ENCODE data around the gene WIZ. TPM values are rescaled to one million over a fixed set of nuclear protein-coding genes. Genes with fewer than 3 reads are reported as not detected.

The WIZ gene, protein sequence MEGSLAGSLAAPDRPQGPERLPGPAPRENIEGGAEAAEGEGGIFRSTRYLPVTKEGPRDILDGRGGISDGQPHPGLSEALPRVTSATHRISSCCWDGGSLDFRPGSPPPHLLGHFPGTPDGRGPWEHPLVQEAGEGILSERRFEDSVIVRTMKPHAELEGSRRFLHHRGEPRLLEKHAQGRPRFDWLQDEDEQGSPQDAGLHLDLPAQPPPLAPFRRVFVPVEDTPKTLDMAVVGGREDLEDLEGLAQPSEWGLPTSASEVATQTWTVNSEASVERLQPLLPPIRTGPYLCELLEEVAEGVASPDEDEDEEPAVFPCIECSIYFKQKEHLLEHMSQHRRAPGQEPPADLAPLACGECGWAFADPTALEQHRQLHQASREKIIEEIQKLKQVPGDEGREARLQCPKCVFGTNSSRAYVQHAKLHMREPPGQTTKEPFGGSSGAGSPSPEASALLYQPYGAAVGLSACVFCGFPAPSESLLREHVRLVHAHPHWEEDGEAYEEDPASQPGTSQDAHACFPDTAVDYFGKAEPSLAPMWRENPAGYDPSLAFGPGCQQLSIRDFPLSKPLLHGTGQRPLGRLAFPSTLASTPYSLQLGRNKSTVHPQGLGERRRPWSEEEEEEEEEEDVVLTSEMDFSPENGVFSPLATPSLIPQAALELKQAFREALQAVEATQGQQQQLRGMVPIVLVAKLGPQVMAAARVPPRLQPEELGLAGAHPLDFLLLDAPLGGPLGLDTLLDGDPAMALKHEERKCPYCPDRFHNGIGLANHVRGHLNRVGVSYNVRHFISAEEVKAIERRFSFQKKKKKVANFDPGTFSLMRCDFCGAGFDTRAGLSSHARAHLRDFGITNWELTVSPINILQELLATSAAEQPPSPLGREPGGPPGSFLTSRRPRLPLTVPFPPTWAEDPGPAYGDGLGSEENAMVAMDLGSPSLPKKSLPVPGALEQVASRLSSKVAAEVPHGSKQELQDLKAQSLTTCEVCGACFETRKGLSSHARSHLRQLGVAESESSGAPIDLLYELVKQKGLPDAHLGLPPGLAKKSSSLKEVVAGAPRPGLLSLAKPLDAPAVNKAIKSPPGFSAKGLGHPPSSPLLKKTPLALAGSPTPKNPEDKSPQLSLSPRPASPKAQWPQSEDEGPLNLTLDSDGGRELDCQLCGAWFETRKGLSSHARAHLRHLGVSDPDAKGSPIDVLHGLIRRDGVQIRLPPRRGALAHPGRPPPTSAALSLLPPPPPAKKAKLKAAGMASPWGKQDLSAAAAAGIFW (N-terminal part only)
- total RNA-seq: 33.3 and 37.6 TPM in 2 replicates

DNA sequence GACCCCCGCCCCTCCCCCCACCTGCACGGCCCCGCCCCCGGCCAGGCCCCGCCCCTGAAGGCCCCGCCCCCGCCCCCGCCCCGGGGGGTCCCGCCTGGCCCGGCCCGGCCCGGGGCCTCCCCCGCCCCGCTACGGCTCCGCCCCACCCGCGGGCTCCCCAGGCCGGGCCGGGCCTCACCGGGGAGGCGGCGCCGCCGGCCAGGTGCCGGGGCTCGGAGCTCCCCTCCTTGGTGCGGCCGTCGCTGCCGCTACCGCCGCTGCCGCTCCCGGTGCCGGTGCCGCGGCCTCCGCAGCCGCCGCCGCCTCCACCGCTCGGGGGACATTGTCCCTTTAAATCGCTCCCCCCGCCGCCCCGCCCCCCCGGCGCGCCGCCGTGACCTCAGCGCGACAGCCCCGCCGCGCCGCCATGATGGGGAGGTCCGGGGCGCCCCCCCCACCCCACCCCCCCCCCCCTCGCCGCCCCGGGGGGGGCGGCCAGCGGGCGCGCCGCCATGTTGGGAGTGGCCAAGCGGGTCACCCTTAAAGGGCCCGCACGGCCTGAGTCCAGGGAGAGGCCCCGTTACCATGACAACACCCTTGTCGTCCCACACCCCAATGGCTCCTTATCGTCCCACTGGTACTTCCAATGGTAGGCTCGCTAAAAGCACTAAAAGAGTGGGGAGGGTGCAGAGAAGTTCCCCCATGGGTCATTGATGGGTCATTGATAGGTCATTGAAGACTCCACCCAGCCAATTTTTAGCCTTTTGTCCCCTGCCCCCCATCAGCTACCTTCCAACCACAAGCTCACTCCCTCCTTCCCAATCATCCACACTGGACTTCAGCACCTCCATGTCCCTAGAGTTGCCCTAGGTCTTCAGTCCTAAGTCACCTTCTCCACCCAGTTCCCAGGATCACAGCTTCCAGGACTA, at the start of gene WIZ:
Gene WIZ, minus strand, starts transcription at position 337 of the 908 bp plus-strand sequence. CDS start 1,649 bp downstream, outside the sequence.

DNA sequence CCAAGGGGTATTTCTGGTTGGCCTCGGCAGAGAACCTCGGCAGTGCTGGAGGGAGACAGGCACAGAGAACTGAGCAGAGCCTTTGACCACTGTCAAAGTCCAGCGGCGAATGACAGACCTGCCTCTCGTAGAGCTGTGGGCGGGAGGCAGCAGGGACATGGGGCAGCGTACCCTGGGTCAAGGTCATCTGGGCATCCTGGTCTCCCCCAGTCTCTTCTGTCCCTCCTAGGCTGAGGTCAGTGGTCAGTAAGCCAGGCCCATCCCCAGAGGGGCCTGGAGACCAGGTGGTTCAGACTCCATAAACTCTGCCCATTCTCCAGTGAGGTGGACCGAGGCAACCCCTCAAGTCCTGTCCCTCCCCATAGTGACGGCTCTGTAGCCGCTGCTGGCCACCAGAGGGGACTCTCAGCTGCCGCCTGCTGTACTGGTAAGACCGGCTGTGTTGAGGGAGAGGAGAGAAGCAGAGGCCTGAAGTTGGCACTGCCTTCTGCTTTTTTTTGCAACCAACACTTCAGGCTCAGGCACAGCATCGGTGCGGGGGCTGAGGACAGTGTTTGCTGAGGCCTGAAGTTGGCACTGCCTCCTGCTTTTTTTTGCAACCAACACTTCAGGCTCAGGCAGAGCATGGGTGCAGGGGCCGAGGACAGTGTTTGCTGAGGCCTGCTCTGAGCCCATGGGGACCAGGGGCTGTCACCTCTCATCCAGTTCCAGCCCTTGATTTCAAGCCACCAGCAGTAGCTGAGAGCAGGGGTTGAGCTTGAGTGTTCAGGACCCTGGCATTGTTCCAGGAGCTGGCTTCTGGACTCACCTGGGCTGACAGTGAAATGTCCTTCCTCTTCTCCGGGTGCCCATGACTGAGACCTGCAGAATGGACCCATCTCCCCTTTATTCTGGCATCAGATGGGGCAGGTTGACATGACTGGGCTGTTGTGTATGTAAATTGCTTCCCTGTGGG, 29.9 kb upstream of the WIZ start, which contains the start of gene PGLYRP2:
Gene PGLYRP2, minus strand, starts transcription at position 111 of the 955 bp plus-strand sequence. CDS start 130 bp downstream, outside the sequence.

DNA sequence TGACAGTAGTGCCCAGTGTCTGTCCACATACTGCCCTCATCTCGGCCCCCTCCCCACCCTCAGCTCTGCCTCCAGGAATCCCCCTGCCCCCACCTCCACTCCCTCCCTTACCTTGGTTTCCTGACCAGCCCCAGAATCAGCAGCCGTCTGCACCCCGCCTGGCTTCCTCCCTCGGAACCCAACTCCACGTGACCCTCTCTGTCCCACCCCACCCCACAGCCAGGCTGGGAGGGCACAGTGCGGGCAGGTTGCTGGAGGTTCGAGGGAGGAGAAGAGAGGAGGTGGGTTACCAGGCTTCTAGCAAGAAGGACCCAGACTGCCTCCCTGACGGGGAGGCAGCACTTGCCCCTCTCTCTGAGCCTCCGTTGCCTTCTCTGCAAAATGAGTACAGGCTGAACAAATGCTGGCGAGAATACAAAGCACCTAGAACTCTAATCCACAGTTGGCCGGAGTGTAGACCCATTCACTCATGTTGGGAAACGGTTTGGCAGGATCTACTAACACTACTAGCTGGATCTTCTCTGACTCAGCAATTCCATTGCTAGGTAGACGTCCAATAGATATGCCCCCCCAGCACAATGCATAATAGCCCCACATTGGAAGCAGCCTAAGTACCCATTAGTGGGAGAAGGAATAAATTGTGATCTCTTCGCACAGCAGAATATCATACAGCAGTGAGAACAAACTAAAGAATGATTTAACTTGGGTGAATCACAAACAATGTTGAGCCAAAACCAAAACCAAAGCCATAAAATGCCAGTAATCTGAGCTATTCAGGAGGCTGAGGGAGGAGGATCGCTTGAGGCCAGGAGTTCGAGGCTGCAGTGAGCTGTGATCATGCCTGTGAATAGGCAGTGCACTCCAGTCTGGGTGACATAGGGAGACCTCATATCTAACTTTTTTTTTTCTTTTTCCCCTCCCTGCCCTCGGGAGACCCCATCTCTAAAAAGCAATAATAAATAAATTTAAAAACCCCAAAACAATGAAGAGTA, 14.9 kb upstream of the WIZ start, which contains the start of gene RASAL3:
Gene RASAL3, minus strand, starts transcription at position 151 of the 992 bp plus-strand sequence. CDS start 186 bp downstream, outside the sequence.

DNA sequence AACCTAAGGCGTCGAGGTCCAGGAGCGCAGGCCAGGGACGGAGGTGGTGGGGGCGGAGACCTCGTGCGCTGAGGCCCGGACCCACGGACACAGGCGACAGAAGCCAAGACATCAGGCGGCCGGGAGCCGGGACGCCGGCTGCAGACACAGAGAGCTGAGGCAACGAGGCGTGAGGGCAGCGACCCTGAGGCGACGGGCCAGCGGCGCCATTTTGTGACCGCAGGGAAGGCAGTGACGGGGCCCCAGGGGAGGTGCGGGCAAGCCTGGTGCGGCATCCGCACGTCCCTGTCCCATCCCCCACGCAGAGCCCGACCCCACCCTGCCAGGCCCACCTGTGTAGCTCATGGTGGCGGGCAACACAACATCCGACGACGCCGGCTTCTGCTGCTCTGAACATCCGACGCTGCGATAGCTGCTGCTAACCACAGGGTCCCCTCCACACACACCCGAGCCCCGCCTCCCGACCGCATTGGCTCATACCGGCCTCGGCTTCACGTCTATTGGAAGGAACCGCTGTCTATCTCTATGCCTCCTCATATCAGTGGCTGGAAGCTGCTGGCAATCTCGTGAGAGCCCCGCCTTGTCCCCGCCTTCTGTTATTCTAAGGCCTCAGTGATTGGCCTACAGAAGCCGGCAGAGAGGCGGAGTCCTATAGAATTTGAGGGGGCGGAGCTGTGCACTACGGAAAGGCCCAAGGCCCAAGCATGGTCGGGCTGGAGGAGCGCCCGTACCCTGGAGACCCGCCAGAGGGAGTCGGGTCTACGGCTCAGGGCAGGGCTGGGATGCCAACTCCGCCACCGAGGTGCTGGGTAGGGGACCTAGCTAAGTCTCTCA, 31.0 kb downstream of the WIZ start, which contains the start of gene AKAP8L:
Gene AKAP8L, minus strand, starts transcription at position 410 of the 834 bp plus-strand sequence. Its CDS starts 65 bp downstream, at position 345.

DNA sequence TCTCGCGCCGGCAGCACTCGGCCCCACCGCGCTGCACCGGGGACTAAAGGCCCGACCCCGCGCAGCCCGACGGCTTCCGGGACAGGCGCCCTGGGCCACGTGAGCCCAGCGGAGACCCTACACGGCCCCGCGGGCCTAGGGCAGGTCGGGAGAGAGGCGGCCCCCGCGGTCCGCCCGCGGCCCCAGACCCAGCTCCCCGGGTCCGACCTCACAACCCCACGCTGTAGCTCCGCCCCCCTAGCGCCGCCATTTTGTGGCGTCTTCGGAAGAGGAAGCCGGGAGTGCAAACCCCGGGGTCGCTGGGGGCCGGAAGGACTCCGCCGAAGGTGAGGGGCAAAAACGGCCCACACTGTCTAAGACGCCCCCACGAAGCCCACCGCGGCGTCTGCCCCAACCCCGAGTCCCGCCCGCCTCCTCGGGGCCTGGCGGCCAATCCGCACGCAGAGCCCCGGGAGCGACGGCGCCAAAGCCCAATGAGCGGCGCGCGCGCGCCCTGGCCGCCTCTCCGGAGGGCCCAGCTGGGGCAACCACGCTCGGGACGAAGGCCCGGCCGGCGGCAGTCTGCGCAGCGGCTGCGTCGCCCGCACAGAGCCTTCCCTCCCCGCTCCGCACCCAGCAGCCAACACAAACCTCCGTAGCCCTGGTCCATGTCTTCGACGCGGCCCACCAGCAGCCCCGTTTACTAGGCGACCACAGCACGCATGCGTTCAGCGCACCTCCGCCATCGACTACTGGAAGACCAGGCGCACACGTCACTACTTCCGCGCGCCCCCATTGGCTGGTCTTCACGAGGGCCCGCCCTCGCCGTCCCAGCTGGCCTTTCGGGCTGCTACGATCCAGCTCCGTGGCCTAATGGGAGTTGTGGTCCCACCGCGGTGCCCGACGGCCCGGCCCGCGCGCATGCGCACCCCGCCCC, 70.4 kb downstream of the WIZ start, which contains the start of gene AKAP8:
Gene AKAP8, minus strand, starts transcription at position 705 of the 916 bp plus-strand sequence. Its CDS starts 56 bp downstream, at position 649.

Other genes with a start within 250 kb of the WIZ start
- 46.6 and 49.8 TPM in 2 replicates for gene NOTCH3, start 249.0 kb downstream of the WIZ start, total RNA-seq
- not detected in 2 replicates for gene EPHX3, start 217.5 kb downstream of the WIZ start, total RNA-seq
- 23.1 and 28.3 TPM in 2 replicates for gene BRD4, start 117.4 kb downstream of the WIZ start, total RNA-seq
- gene AKAP8, start 70.2 kb downstream of the WIZ start, total RNA-seq: 9.6 and 11.6 TPM in 2 replicates
- 47.7 and 61.4 TPM in 2 replicates for gene AKAP8L, start 31.0 kb downstream of the WIZ start, total RNA-seq
- gene RASAL3, start 14.6 kb upstream of the WIZ start, total RNA-seq: not detected in 2 replicates
- not detected in 2 replicates for gene PGLYRP2, start 29.5 kb upstream of the WIZ start, total RNA-seq
- gene CYP4F22, start 58.6 kb upstream of the WIZ start, total RNA-seq: not detected in 2 replicates
- gene CYP4F8, start 165.3 kb upstream of the WIZ start, total RNA-seq: not detected in 2 replicates
- gene CYP4F3, start 190.9 kb upstream of the WIZ start, total RNA-seq: not detected in 2 replicates
- 0.26 TPM in 1 of 2 replicates, not detected in the other for gene CYP4F12, start 223.1 kb upstream of the WIZ start, total RNA-seq

All from pericardium fibroblast (primary cell).